B cell (primary cell): ENCODE results near the gene ENG. TPM values are rescaled to one million over a fixed set of nuclear protein-coding genes. Genes with fewer than 3 reads are reported as not detected.

Experiments
- ATAC-seq: fragments of 200-7000 bp; cut with Tn5 transposase; one replicate; pipeline ENCODE4 v1.10.0; 2021; ENCODE audit warnings: low read depth, mild to moderate bottlenecking, moderate number of reproducible peaks, moderate library complexity
- CTCF ChIA-PET: fragments of 350-600 bp; sonication (Branson Sonifier 250); formaldehyde crosslinking; loops from one replicate; lab custom pipeline; 2021; ENCODE audit warnings: antibody characterized with exemption, inconsistent platforms; lab: Charles Lee
- POLR2A ChIA-PET: fragments of 350-600 bp; sonication (Branson Sonifier 250); formaldehyde crosslinking; loops from one replicate; lab custom pipeline; 2021; ENCODE audit warnings: antibody characterized with exemption; lab: Charles Lee
- DNase-seq: peaks from one replicate; pipeline ENCODE4 v3.0.0; 2013
- H2AFZ ChIP-seq: 2 replicates; pipeline ENCODE4 v1.6.1; 2012; ENCODE audit warnings: mild to moderate bottlenecking, low read depth, low read length; ENCODE audit not compliant: insufficient read depth, poor library complexity, severe bottlenecking
- H3K27ac ChIP-seq, 2 donors: 1 replicate in 1 of 2; 2 replicates in 1 of 2; pipeline ENCODE4 v1.5.1; 2012 to 2013; ENCODE audit warnings: low read length in 2 of 2, mild to moderate bottlenecking in 2 of 2, moderate library complexity in 1 of 2
- H3K27me3 ChIP-seq, 4 experiments: fragments of 200-600 bp in 1 of 4; sonication (generic) in 1 of 4; replicated peaks in 1 of 4; 1 replicate in 2 of 4; 2 replicates in 2 of 4; pipeline versions ENCODE4 v1.6.1 to v1.7.0; 2013 to 2016; ENCODE audit warnings: low read length in 3 of 4, mild to moderate bottlenecking in 2 of 4, mixed read lengths in 1 of 4, moderate library complexity in 1 of 4; ENCODE audit not compliant: insufficient read depth in 4 of 4, control insufficient read depth in 3 of 4; ENCODE audit errors: control extremely low read depth in 1 of 4
- H3K36me3 ChIP-seq, 2 experiments: replicated peaks in 1 of 2; 1 replicate in 1 of 2; 2 replicates in 1 of 2; pipeline versions ENCODE4 v1.6.1 to v1.7.1; 2013; ENCODE audit warnings: low read length in 1 of 2; ENCODE audit not compliant: insufficient read depth in 2 of 2, control insufficient read depth in 1 of 2; ENCODE audit errors: control extremely low read depth in 1 of 2, extremely low read depth in 1 of 2
- H3K4me1 ChIP-seq, 2 donors: fragments of 200-600 bp in 1 of 2; sonication (generic) in 1 of 2; 1 replicate in 1 of 2; 2 replicates in 1 of 2; pipeline versions ENCODE4 v1.5.1 to v1.6.1; 2013 to 2017; ENCODE audit warnings: low read length in 2 of 2; ENCODE audit not compliant: control insufficient read depth in 2 of 2, insufficient read depth in 2 of 2
- H3K4me2 ChIP-seq: replicated peaks from 2 replicates; pipeline ENCODE3; 2012; ENCODE audit warnings: mild to moderate bottlenecking, low read depth, low read length; ENCODE audit not compliant: poor library complexity, severe bottlenecking
- H3K4me3 ChIP-seq, 5 experiments: fragments of 200-600 bp in 1 of 5; sonication (generic) in 1 of 5; 1 replicate in 3 of 5; 2 replicates in 2 of 5; pipeline versions ENCODE4 v1.5.1 to v1.7.0; 2011 to 2016; ENCODE audit warnings: low read length in 4 of 5, mild to moderate bottlenecking in 4 of 5, low read depth in 2 of 5, control low read depth in 1 of 5, moderate library complexity in 1 of 5; ENCODE audit not compliant: insufficient read depth in 1 of 5; ENCODE audit errors: control extremely low read depth in 1 of 5, extremely low read depth in 1 of 5
- H3K79me2 ChIP-seq: fragments of 200-600 bp; sonication (generic); one replicate; pipeline ENCODE4 v1.6.0; 2016; ENCODE audit warnings: low read length; ENCODE audit not compliant: control insufficient read depth, insufficient read depth
- H3K9ac ChIP-seq: fragments of 200-600 bp; sonication (generic); 2 replicates; pipeline ENCODE4 v1.6.1; 2017; ENCODE audit warnings: mild to moderate bottlenecking, low read length, moderate library complexity
- H3K9me3 ChIP-seq, 3 donors: one replicate each; pipeline versions ENCODE4 v1.6.1 to v1.7.1; 2013; ENCODE audit warnings: low read length in 2 of 3; ENCODE audit not compliant: control insufficient read depth in 2 of 3, insufficient read depth in 1 of 3; ENCODE audit errors: control extremely low read depth in 1 of 3
- H4K20me1 ChIP-seq: 2 replicates; pipeline ENCODE4 v1.6.0; 2012; ENCODE audit warnings: mild to moderate bottlenecking, low read length; ENCODE audit not compliant: insufficient read depth, control insufficient read depth, poor library complexity, severe bottlenecking
- H3K27ac Mint-ChIP-seq: one replicate; pipeline ENCODE4 v1.8.0; 2021; ENCODE audit warnings: mixed read lengths
- H3K27me3 Mint-ChIP-seq: one replicate; pipeline ENCODE4 v1.8.0; 2021; ENCODE audit warnings: mixed read lengths
- H3K4me1 Mint-ChIP-seq: one replicate; pipeline ENCODE4 v1.8.0; 2021; ENCODE audit warnings: mixed read lengths
- H3K4me3 Mint-ChIP-seq: one replicate; pipeline ENCODE4 v1.8.0; 2021; ENCODE audit warnings: mixed read lengths
- H3K9me3 Mint-ChIP-seq: one replicate; pipeline ENCODE4 v1.8.0; 2022; ENCODE audit warnings: mixed read lengths; ENCODE audit not compliant: insufficient read depth
- CTCF ChIP-seq: fragments of 200-600 bp; IDR thresholded peaks from one replicate; pipeline ENCODE4 v1.8.0; 2022; ENCODE audit warnings: antibody characterized with exemption, mild to moderate bottlenecking
- EZH2 ChIP-seq: IDR thresholded peaks from 2 replicates; pipeline ENCODE4 v1.6.1; 2012; ENCODE audit warnings: borderline replicate concordance, low read depth, mild to moderate bottlenecking, moderate library complexity, low read length; ENCODE audit not compliant: insufficient read depth, poor library complexity, severe bottlenecking
- WGBS: methylation state at CpG from one replicate; pipeline ENCODE4 v1.1.5; 2013; ENCODE audit warnings: missing lambda C conversion rate; ENCODE audit not compliant: insufficient coverage; 5-methylcytosine and 5-hydroxymethylcytosine counted together
- intact Hi-C: fragments of 100-400 bp; cut with micrococcal nuclease; formaldehyde crosslinking; loops from one replicate; pipeline ENCODE4 v1.10.0; 2022
- polyA plus RNA-seq: library from polyadenylated mRNA; depleted of rRNA; stranded (reverse); fragments of >200 nt; gene quantifications from 2 replicates; pipeline ENCODE4 v1.2.3, GENCODE V29; 2012
- total RNA-seq, 2 donors: library from RNA; stranded (reverse); fragments of 120-200 nt in 1 of 2; gene quantifications; 1 replicate in 1 of 2; 2 replicates in 1 of 2; pipeline versions ENCODE4 v1.2.3 to v1.2.4, GENCODE V29; 2013 to 2022

The ENG gene
- total and polyA plus RNA-seq, 2 donors (not counting 1 experiment from before 2014, with no cell fraction given) = 5.4 to 12.6 TPM

DNA sequence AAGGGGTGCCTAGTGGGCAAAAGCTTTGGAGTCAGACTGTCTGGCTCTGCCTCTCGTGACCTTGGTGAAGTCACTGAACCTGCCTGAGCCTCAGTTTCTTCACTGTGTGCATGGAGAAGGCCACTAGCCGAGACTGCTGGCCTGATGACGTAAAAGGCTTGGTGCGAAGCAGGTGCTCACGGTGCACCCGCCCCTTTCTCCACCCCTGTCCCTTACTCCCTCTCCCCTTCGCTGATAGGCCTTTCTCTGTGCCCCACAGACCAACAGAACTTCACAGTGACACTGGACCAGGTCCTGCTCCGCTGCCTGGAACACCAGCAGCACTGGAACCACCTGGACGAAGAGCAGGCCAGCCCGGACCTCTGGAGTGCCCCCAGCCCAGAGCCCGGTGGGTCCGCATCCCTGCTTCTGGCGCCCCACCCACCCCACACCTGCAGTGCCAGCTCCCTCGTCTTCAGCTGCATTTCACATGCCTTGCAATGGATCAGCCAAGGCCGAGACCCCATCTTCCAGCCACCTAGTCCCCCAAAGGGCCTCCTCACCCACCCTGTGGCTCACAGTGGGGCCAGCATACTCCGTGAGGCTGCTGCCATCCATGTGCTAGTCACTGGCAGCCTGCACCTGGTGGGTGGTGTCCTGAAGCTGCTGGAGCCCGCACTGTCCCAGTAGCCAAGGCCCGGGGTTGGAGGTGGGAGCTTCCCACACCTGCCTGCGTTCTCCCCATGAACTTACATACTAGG is 41.4 kb downstream of the ENG start:
- no peak overlapping the region for H2AFZ ChIP-seq
- no peak overlapping the region for H3K9ac ChIP-seq
- POLR2A ChIA-PET = no interaction called here
- peaks cover 0 to 54% of the 10 kb centered on the region in 2 experiments for H3K36me3 ChIP-seq
- ATAC-seq = no peak
- H3K27ac Mint-ChIP-seq = peak overlapping the region; percentile 15
- no peaks in the 10 kb centered on the region for H3K9me3 ChIP-seq
- CTCF ChIA-PET = interaction anchor here (1.4 kb wide), 1 partner anchor 57 kb away, joined by 5 read pairs; no protein-coding TSS in a partner anchor
- H3K9me3 Mint-ChIP-seq = no peaks in the 10 kb centered on the region
- H3K4me2 ChIP-seq = no peak overlapping the region
- H4K20me1 ChIP-seq = no peaks in the 10 kb centered on the region
- WGBS = 98% methylated on average over 18 of the region's 19 CpGs
- DNase-seq = no peak
- H3K4me3 Mint-ChIP-seq = no peak overlapping the region
- H3K79me2 ChIP-seq = peaks cover 6% of the 10 kb centered on the region
- no peak overlapping the region for H3K27ac ChIP-seq
- H3K4me1 ChIP-seq = no peaks in the 10 kb centered on the region
- intact Hi-C loops = no loop called here
- H3K4me1 Mint-ChIP-seq = no peaks in the 10 kb centered on the region
- no peaks in the 10 kb centered on the region for H3K27me3 Mint-ChIP-seq
- H3K4me3 ChIP-seq = no peak overlapping the region
- TF ChIP-seq CTCF (no peak), EZH2 (no peak)
- H3K27me3 ChIP-seq = no peaks in the 10 kb centered on the region

DNA sequence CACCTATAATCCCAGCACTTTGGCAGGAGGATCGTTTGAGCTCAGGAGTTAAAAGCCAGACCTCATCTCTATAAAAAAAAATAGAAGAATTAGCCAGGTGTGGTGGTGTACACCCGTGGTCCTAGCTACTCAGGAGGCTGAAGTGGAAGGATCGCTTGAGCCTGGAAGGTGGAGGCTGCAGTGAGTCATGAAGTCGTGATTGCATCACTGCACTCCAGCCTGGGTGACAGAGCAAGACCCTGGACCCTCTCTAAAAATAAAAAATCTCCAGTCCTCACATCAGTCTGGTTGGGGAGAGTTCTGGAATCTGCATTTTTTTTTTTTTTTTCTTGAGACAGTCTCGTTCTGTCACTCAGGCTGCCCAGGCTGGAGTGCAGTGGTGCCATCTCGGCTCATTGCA is 42.4 kb downstream of the ENG start:
- Histone ChIP-seq H3K27me3 (no peaks in the 10 kb centered on the region), H3K27ac (no peak overlapping the region), H3K4me3 (no peak overlapping the region), H3K36me3 (peaks cover 0 to 62% of the 10 kb centered on the region in 2 experiments), H3K4me2 (no peak overlapping the region), H2AFZ (no peak overlapping the region), H3K9ac (no peak overlapping the region), H3K4me1 (no peaks in the 10 kb centered on the region), H3K79me2 (peaks cover 10% of the 10 kb centered on the region), H3K9me3 (no peaks in the 10 kb centered on the region), H4K20me1 (no peaks in the 10 kb centered on the region)
- no peak for ATAC-seq
- WGBS = 94% methylated on average over 3 of the region's 6 CpGs
- H3K27ac Mint-ChIP-seq = no peak overlapping the region
- no peaks in the 10 kb centered on the region for H3K4me1 Mint-ChIP-seq
- DNase-seq = no peak
- no peaks in the 10 kb centered on the region for H3K27me3 Mint-ChIP-seq
- no peak overlapping the region for H3K4me3 Mint-ChIP-seq
- ChIA-PET POLR2A (no interaction called here), CTCF (interaction anchor here (1.4 kb wide), 1 partner anchor 58 kb away, joined by 5 read pairs; no protein-coding TSS in a partner anchor)
- no peaks in the 10 kb centered on the region for H3K9me3 Mint-ChIP-seq
- intact Hi-C loops = no loop called here
- no peak for TF ChIP-seq EZH2
- TF ChIP-seq CTCF = no peak
